HG02884 (cell line): Measurements from ENCODE around the gene WFDC1.

Experiments used
- ATAC-seq: cut with Tn5 transposase; IDR thresholded peaks from one replicate; pipeline ENCODE4 v1.9.1; 2021; ENCODE audit warnings: mild to moderate bottlenecking, moderate library complexity; ENCODE audit not compliant: unreplicated experiment

Gene WFDC1

GRCh38 chr16:84371553-84371865 is 76.8 kb downstream of the WFDC1 start:
- ATAC-seq, result no peak

DNA sequence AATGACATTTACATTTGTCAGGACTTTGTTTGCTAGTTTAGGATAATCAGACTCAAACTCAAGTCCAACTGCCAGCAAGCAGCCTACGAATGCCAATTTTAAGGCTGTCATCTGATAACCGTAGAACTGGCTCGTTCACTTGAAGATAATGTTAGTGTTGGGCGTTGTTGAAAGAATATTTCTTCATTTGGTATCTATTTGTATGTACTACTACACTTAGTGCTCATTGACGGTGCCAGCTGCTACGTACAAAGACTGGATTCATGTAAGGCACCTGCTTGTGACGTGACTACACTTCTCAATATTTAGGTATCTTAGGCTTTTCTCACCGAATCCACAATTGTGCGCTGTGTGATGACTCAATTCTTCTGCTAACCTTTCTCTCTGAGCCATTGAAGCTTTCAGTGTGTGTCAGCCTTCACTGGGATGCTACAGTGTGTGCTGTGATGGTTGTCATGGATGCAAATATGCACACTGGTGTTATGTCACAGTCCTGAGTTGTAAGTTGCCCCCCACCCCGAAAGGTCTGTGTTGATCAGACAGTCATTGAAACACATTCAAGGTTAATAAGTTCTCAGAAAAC is 79.3 kb downstream of the WFDC1 start:
- ATAC-seq, result no peak

DNA sequence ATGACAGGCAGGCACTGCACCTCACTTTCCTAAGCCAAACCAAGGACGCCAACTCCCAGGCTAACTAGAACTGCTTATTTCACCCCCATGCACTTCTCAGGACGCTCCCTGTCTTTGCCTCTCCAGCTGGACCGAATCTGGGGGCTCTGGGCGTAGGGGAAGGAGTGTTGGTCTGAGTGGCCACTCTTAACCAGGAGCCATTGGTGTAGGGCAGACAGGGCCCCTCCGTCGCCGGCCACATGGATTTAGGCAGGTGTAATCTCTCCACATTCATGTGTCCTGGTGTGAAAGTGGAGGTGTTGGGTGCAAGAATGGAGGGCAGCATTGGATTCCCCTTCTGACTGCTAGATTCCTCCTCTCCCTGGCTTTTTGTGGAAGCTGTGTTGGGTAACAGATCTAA is 83.4 kb downstream of the WFDC1 start:
- no peak for ATAC-seq

DNA sequence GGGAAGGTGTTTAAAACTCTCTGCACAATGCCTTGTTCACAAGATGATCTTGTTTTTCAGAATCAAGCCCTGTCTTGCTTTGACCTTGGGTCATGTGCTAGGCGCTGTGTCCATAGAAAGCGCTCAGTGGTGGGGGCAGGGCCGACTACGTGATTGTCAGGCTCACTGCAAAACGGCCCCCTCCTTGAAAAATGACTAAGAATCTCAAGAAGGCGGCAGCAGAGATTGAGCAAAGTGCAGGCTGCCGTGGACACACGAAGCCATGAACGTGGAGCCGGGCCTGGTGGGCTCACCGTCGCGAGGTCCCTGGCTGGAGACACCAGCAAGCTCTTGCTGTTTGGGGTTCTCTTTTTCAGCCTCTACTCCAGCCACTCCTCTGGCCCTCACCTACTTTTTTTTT is 83.9 kb downstream of the WFDC1 start:
- no peak for ATAC-seq

DNA sequence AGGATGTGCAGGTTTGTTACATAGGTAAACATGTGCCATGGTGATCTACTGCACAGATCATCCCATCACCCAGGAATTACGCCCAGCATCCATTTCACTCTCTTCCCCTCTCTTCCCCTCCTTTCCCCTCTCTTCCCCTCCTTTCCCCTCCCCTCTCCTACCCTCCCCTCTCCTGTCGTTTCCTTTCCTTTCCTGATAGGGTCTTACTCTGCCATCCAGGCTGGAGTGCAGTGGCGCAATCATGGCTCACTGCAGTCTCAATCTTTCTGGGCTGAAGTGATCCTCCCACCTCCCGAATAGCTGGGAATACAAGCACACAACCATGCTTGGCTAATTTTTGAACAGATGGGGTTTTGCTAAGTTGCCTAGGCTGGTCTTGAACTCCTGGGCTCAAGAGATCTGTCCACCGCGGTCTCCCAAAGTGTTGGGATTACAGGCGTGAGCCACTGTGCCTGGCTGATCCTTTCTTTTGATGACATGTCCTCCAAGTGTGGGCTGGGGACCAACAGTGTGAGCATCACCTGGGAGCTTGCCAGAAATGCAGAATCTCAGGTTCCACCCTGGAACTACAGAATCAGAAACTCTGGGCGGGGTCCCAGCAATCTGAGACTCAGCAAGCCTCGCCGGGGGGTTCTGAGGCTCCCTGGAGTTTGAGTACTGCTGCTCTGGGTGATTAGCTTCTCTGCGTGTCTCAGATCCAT is 84.5 kb downstream of the WFDC1 start:
- ATAC-seq, result no peak
